ENCODE data around the gene LSM11.

GRCh38 chr5:157740229-157740610 is 3.3 kb upstream of the LSM11 start:
- peak; percentile 40 for TF ChIP-seq CTCF (conservative IDR thresholded peaks at IDR 0.05; ENCODE audit: low read depth, low read length)
- TF ChIP-seq SMC3 (IDR thresholded peaks at IDR 0.05; ENCODE audit: low read depth, low read length), result peak; percentile 33; the same call in 1 of the 2 replicates
- no peak for TF ChIP-seq POLR2A (IDR thresholded peaks at IDR 0.05; ENCODE audit: low read depth, low read length)
- TF ChIP-seq RCOR1 (IDR thresholded peaks at IDR 0.05; ENCODE audit: insufficient replicate concordance, low read length), result no peak
- TF ChIP-seq BHLHE40 (IDR thresholded peaks at IDR 0.05; ENCODE audit: low read depth, low read length), result no peak
- no peak for TF ChIP-seq USF2 (IDR thresholded peaks at IDR 0.05; ENCODE audit: low read depth, low read length)
- TF ChIP-seq RAD21 (IDR thresholded peaks at IDR 0.05; ENCODE audit: low read length), result peak; percentile 24; the same call in 1 of the 2 replicates
- no peak for TF ChIP-seq MAZ (IDR thresholded peaks at IDR 0.05; ENCODE audit: borderline replicate concordance, low read depth, low read length)
- TF ChIP-seq MAFK (IDR thresholded peaks at IDR 0.05; ENCODE audit: low read depth, low read length), result no peak
- TF ChIP-seq CHD1 (IDR thresholded peaks at IDR 0.05; ENCODE audit: low read depth, low read length), result no peak
- no peak for TF ChIP-seq RFX5 (IDR thresholded peaks at IDR 0.05; ENCODE audit: low read depth, low read length)
